Sigmoid colon (tissue), 4 donors: ENCODE measurements around the gene LHFPL2.

ENCODE experiments used
- CTCF ChIP-seq, 4 experiments: fragments of 450-650 bp in 3 of 4; fragments of 200-600 bp in 1 of 4; IDR thresholded peaks; one replicate each; pipeline ENCODE4 v1.5.1; 2016 to 2019; ENCODE audit warnings: antibody characterized with exemption in 4 of 4, mild to moderate bottlenecking in 3 of 4, moderate library complexity in 2 of 4
- POLR2A ChIP-seq, 2 donors: fragments of 450-650 bp; IDR thresholded peaks; one replicate each; pipeline ENCODE4 v1.6.1; 2016; ENCODE audit warnings: antibody characterized with exemption in 2 of 2, mild to moderate bottlenecking in 2 of 2, moderate library complexity in 2 of 2
- POLR2AphosphoS5 ChIP-seq, 4 donors: sonication (generic); formaldehyde crosslinking; IDR thresholded peaks; one replicate each; pipeline ENCODE4 v1.6.1; 2017; ENCODE audit warnings: antibody characterized with exemption in 4 of 4

GRCh38 chr5:78633700-78634099 is 14.9 kb downstream of the LHFPL2 start:
- TF ChIP-seq CTCF (IDR thresholded peaks at IDR 0.05) (no peak), POLR2A (IDR thresholded peaks at IDR 0.05) (no peak), POLR2AphosphoS5 (IDR thresholded peaks at IDR 0.05) (no peak)
